SKM-1 (cell line): ENCODE data around the gene CBX3.
"Not testable (repeated sequence)": the region's sequence is repeated elsewhere in the genome, so short reads cannot be mapped to it uniquely, and the experiment has no call there.

Source experiments
- DNase-seq: peaks from one replicate; lab custom pipeline; 2025; ENCODE audit not compliant: unreplicated experiment; lab: John Stamatoyannopoulos, UW

CBX3 gene

DNA sequence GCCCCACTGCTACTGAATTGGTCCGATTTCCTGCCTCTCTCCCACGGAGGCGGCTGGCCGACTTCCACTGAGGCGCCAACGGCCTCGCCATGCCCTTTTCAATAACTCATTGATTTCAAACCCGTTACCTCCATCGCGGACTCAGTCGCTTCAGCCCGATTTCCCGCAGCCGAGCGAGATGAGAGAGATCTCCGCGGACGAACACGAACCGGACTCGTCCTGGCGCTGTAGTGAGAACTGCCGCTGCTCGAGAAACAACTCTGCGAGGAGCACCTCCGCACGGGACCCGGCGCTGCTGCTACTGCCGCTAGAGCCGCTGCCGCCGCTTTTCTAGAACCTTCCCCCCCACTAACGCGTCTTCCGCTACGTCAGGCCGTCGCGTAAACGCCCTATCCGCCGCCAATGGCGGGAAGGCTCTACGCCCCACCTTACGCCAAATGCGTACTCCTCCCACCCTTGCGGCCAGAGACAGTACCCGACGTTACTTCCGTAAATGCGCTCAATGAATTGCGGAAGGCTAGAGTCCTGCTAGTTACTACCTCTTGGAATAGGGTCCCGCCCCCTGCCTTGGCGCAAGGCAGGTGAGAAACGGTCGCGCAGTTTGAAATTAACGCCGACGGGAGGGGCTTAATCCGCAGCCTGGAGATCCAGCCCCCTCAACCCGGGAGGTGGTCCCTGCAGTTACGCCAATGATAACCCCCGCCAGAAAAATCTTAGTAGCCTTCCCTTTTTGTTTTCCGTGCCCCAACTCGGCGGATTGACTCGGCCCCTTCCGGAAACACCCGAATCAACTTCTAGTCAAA is 900 bp upstream of the CBX3 start, which contains the start of gene HNRNPA2B1:
HNRNPA2B1 (minus strand) TSS at position 303 of the 803 bp plus-strand sequence; CDS start at position 134, 169 bp downstream.
- peak; percentile 93 for DNase-seq

DNA sequence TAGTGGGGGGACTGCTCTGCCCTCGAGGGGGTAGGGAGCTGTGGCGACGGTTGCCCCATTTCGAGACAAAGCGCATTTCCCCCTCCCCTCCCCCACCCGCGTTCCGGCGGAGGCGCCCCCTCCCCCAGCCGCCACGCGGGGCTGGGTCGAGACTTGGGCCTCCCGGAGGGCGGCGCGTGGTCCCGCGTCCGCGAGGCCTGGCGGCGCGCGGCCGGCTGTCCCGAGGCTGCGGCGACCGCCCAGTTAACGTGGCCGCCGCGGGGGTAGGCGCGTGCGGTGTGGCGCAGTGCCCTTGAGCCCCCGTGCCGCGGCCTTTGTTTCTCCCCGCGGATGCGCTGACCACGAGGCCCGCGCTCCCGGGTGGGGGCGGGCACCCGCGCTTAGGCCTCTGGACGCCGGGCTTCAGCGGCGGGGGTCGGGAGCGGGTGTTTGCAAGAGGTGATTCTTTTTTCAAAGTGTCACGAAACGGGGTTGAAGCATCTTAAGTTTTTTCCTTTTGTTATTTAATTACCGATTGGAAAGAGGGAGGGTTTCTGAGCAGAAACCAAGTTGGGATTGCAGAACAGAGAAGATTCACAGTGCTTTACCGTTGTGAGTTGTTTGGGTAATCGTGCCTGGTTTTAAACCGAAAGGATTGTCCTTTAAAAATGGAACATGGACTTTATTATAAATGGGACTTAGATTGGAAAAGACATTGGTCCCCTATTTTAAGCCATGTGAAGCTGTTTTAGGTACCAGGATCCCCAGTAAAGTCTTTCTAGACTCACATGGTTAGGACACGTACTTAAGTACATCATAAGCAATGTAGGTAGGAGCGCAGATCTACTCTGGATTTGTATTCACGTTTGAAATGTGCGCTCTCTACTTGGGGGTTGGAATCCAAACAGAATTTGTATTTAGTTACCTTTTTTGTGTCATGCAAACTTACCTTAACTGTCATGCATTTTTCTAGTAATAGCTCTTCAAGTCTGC is 760 bp downstream of the CBX3 start:
- peak; percentile 51 for DNase-seq

DNA sequence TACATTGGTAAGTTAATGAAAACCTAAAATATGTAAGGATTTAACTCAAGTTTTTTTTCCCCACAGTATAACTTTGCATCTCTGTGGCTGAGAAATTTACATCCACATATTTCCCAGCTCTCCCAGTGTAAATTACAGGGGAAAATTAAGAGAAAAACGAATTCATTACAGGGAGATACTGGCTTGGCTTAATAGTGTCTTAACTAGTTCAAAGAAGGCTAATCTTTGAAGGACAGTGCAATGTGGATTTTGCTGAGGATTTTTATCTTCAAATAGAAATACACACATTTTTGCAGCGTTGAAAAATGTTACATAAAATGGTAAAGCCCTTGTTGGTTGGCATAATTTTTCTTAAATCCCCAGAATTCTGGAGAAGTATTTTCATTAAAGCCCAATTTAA is 1.5 kb downstream of the CBX3 start:
- no peak for DNase-seq

DNA sequence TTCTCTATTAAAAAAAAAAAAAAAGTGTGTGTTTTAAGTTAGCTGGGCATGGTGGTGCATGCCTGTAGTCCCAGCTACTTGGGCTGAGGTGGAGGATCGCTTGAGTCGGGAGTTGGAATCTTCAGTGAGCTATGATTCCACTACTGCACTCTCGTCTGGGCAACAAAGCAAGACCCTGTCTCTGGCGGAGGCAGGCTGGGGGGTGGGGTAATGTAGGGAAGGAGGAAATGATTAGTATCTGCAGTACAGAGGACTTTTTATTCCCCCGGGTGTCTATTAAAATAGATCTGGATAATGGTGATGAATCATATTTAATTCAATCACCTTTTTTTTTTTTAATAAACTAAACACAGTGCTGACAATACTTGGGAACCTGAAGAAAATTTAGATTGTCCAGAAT is 6.5 kb downstream of the CBX3 start:
- DNase-seq, result no peak

DNA sequence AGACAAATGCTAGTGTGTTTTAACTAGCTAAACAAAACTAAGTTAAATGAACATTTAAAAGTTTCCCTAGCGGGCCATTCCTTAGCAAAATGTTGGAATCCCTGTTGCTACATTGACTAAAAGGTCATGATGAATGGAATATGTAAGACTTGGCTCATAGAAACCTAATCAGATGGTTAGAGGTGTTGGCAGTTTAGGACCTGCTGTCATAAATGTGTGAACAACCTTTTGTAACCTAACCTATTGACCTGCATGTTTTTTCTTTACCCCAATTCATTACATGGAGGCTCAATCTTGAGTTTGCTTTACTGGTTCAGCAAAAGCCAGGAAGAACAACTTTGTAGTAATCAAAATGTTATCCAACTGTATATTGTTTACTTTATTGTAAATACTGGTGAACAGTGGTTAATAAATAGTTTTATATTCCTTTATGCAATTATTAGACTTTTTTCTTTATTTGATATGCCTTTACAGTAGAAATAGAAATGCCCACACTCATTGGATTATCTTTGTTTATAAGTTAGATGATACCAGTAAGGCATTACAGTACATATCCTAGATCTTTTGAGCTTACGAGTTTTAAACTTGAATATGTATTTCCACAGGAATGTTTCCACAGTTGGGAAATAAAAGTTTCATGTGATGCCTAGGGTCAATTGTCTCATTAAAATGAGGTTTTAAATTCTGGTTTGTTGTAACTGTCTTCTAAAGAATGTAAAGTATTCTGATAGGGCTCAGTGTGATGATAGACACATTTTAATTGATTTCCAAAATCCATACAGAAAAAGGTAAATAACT is 11.6 kb downstream of the CBX3 start:
- DNase-seq, result no peak

DNA sequence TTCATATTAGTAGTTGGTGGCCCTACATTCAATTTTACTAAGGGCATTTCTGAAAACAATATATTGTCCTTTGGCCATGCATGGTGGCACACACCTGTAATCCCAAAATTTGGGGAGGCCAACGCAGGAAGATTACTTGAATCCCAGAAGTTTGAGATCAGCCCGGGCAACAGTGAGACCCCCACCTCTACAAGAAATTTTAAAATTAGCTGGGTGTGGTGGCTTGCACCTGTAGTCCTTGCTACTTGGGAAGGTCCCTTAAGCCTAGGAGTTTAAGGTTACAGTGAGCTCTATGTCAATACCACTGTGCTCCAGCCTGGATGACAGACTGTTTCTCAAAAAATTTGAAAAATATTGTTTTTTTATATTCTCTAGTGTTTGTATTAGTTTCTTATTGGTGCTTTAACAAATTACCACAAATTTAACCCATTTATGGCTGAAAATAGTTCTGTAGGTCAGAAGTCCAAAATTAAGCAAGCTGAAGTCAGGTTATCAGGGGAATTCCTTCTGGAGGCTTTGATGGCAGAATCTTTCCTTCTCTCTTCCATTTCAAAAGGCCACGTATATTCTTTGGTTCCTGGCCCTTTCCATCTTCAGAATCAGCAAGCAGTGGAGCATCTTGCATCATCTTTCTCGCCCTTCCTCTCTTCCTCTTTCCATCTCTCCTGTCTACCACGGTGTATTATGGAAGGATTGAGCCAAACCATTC is 12.4 kb downstream of the CBX3 start:
- DNase-seq, result no peak

DNA sequence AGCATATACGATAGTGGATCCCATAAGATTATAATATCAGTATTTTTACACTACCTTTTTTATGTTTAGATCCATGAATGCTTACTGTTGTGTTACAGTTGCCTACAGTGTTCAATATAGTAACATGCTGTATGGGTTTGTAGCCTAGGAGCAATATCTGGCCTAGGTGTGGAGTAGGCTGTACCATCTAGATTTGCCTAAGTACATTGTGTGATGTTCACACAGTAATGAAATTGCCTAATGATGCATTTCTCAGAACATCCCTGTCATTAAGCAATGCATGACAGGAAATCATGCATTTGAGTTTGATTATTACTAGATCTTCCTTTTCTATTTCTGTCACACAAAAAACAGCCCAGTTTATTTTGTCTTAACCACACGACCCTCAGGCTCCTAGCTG is 14.5 kb downstream of the CBX3 start:
- no peak for DNase-seq

DNA sequence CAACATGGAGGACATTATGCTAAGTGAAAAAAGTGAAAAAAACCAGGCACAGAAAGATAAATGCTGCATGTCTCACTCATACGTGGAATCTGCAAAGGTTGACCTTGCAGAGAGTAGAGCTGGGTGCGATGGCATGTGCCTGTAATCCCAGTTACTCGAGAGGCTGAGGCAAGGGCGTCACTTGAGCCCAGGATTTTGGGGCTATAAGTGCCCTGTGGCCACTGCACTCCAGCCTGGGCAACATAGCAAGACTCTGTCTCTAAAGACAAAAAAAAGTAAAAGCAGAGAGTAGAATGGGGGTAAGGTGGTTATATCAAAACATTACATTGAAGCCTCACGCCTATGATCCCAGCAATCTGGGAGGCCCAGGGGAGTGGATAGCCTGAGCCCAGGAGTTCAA is 22.8 kb downstream of the CBX3 start:
- no peak for DNase-seq

DNA sequence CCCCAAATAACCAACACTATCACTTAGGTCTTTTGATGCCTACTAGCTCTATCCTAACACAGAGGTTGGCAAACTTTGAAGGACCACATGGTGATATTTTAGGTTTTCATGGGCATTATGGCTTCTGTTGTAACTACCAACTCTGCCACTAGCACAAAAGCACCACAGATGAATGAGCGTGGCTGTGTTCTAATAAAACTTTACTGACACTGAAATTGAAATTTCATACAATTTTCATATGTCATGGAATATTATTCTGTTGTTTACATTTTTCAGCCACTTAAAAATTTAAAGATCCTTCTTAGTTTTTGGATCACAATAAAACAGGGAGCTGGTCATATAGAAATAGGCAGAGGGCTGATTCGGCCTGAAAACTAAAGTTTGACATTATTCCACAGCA is 26.4 kb downstream of the CBX3 start:
- DNase-seq, result no peak

DNA sequence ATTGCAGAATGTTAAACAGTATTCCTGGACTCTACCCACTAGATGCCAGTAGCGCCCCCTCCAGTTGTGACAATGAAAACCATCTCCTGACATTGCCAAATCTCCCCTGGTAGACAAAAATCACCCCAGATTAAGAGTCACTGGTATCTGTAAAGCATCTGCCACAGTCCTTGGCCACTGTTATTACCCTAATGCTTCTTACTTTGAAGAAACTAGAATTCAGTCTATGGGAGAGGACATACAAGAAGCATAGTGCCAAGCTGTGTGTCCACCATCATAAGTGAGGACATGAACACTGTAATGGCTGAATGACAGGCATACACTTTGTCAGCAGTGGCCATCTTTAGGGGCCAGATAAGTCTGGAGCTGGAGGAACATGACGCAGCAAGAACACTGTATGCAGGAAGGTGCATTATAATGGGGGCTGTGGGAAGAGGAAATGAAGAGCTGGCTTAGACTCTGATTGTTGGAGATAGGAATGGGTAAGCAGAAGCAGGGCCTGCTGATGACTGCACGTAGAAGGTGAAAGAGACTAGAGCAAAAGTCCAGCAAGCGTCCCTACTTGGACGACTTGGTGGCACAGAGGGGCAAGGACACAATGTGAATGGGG is 32.5 kb downstream of the CBX3 start:
- DNase-seq, result no peak

DNA sequence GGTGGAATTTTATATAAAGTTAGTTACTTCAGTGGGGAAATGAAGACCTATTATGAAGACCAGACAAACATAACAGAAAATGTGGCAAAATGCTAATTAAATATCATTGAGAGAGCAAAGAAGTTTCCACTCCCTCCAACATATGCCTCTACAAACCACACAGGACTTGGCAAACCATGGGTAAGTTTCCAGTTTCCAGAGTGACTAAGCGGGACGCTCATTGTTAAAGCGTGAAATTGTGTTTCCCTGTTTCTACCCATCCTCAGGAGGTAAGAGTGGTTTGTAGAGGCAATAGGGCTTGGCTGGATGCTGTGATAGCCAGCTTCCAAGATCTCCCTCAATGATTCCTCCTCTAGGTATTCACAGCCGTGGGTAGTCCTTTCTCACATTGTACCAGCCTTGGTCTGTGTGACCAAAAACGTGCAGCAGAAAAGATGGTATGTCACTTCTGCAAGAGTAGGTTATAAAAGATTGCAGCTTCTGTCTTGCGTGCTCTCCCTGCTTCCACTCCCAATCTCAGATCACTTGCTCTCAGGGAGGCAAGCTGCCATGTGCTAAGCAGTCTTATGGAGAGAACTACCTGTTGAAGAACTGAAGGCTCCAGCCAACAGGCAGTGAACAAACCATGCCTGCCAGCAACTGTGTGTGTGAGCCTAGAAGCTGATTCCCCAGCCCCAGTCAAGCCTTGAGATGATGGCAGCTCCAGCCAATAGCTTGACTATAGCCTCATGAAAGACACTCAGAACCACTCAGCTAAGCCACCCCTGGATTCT is 35.7 kb downstream of the CBX3 start:
- DNase-seq, result no peak

DNA sequence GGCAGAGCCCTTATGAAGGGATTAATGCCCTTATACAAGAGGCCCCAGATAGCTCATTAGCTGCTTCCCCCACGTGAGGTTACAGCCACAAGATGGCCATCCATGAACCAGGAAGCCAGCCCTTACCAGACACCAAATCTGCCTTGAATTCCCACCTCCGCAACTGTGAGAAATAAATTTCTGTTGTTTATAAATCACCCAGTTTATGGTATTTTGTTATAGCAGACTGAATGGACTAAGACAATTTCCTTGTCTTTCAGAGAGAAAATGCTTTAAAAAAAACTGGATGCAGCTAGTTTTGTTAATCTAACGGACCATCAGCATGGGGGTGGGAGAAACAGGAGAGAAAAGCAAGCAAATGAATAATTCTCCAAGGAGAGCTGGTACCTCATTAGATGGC is 36.5 kb downstream of the CBX3 start:
- DNase-seq, result no peak

DNA sequence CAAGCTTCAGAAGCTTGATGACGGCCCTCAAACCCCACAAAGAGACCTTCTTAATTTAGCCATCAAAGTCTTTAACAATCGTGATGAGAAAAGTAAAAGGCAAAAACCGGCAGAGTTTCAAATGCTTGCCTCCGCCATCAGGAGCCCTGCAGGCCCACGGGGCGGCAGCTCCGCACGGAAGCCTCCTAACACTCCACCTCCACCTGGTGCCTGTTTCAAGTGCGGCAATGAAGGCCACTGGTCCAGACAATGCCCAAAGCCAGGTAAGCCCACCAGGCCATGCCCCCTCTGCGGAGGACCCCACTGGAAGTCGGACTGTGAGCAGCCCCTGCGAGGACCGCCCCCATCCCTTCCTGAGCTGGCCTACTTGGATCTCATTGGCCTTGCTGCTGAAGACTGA is 43.6 kb downstream of the CBX3 start:
- no peak for DNase-seq

DNA sequence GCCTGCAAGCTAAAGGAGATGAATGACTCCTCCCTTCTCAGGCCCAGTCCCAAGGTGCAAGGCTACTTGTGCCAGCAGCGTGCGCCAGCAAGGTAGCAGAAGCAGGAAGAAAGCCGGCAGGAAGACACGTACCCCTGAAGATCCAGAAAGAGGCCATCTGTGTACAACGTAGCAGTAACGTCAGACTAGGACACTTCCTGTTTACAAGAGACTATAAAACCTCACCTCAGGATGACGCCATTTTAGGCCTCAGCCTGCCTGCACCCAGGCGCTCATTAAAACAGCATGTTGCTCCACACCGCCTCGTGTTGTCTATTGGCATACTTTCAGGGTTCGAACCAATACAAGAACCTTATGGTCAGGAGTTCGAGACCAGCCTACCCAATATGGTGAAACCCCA is 48.7 kb downstream of the CBX3 start:
- DNase-seq, result no peak

DNA sequence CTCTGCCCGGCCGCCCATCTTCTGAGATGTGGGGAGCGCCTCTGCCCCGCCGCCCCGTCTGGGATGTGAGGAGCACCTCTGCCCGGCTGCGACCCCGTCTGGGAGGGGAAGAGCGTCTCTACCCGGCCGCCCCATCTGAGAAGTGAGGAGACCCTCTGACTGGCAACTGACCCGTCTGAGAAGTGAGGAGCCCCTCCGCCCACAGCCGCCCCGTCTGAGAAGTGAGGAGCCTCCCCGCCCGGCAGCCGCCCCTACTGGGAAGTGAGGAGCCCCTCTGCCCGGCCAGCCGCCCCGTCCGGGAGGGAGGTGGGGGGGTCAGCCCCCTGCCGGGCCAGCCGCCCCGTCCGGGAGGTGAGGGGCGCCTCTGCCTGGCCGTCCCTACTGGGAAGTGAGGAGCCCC is 60.3 kb downstream of the CBX3 start:
- DNase-seq, result not testable (repeated sequence)
